Measurements from ENCODE around the gene SYCE3. TPM values are rescaled to one million over a fixed set of nuclear protein-coding genes. Genes with fewer than 3 reads are reported as not detected.

The SYCE3 gene
- total and polyA plus RNA-seq, 9 of the 15 experiments (the other 6 are each of a cell fraction or from before 2014, with no cell fraction given): 0.56 TPM; not detected in 8

DNA sequence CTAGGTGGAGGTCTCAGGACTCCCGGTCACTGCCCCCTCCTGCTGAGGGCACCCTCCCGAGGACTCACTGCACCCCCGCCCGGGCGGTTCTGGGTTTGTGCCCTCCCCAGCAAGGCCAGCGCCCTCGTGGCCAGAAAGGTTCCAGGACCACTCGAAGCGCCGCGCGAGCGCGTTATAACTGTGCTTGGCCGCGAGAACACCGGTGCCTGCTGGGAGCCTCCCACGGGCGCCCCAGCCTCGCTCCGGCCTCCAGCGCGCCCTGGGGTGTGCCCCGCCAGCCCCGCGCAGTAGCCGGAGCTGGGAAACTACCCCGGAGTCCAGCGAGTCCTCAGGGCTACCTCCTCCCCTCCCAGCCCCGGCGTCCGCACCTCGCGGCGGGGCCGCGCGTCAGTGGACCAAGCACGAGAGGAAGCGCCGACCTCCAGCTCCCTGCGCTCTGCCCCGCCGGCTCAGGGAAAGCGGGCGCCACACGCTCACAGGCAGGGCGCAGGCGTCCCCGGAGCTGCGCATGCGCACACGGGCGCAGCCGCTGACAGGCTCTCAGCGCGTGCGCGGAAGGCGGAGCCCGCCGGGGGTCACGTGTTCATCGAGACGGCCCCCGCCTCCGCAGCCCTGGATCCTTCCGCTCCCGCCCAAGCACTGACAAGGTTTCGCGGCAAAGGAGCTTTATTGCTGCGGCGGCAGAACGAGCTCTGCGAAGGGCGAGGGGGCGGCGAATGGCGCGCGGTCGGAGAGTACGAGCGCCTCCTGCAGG is 37.4 kb downstream of the SYCE3 start, which contains the start of gene SCO2 (continued):
- TF ChIP-seq, protein P1, sequence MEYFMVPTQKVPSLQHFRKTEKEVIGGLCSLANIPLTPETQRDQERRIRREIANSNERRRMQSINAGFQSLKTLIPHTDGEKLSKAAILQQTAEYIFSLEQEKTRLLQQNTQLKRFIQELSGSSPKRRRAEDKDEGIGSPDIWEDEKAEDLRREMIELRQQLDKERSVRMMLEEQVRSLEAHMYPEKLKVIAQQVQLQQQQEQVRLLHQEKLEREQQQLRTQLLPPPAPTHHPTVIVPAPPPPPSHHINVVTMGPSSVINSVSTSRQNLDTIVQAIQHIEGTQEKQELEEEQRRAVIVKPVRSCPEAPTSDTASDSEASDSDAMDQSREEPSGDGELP (CRISPR knock-in tag; IDR thresholded peaks at IDR 0.05; ENCODE audit: borderline replicate concordance): peak; percentile 71
- no peak for TF ChIP-seq TSC22D4 (tag; IDR thresholded peaks at IDR 0.05)
- TF ChIP-seq BRCA1 (IDR thresholded peaks at IDR 0.05): no peak
- no peak for TF ChIP-seq BRCA1 (CRISPR knock-in tag; IDR thresholded peaks at IDR 0.05)
- no peak for TF ChIP-seq GATAD2B (IDR thresholded peaks at IDR 0.05; ENCODE audit: borderline replicate concordance)

DNA sequence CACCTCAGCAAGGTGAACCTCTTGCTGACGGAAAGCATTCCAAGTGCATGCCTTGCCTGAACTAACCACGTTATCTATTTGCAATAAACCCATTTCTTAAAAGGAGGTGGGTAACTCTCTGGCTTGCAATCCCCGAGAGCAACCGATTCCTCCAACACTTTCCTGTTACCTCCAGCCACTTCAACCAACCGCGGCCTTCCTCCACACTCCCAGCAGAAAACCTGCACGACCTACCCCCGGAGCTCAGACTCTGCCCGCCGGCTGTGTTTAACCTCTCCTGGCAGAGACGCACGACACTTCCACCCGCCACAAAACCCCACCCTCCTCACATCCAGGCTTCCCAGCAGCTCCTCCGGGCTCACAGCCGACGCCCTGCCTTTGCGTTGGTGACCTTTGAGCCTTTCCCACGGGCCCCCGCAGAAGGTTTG is 38.0 kb downstream of the SYCE3 start:
- peaks cover 40% of the 10 kb centered on the region; the same call in 1 of the 3 replicates for H3K36me3 ChIP-seq (ENCODE audit: control insufficient read depth, insufficient read depth, low read length)
- TF ChIP-seq ZNF696 (CRISPR knock-in tag; conservative IDR thresholded peaks at IDR 0.05): no peak
- TF ChIP-seq, protein P2, sequence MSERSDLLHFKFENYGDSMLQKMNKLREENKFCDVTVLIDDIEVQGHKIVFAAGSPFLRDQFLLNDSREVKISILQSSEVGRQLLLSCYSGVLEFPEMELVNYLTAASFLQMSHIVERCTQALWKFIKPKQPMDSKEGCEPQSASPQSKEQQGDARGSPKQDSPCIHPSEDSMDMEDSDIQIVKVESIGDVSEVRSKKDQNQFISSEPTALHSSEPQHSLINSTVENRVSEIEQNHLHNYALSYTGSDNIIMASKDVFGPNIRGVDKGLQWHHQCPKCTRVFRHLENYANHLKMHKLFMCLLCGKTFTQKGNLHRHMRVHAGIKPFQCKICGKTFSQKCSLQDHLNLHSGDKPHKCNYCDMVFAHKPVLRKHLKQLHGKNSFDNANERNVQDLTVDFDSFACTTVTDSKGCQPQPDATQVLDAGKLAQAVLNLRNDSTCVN (CRISPR knock-in tag; IDR thresholded peaks at IDR 0.05): 0 out of 2 replicates have a peak, but pooled peaks have one; percentile 5
- TF ChIP-seq MCM2 (IDR thresholded peaks at IDR 0.05; ENCODE audit: low read depth): no peak
- no peak for TF ChIP-seq MEF2A (IDR thresholded peaks at IDR 0.05; ENCODE audit: control insufficient read depth, low read depth, low read length)
- TF ChIP-seq HCFC1 (IDR thresholded peaks at IDR 0.05; ENCODE audit: low read depth, low read length): no peak
- TF ChIP-seq, protein P3, sequence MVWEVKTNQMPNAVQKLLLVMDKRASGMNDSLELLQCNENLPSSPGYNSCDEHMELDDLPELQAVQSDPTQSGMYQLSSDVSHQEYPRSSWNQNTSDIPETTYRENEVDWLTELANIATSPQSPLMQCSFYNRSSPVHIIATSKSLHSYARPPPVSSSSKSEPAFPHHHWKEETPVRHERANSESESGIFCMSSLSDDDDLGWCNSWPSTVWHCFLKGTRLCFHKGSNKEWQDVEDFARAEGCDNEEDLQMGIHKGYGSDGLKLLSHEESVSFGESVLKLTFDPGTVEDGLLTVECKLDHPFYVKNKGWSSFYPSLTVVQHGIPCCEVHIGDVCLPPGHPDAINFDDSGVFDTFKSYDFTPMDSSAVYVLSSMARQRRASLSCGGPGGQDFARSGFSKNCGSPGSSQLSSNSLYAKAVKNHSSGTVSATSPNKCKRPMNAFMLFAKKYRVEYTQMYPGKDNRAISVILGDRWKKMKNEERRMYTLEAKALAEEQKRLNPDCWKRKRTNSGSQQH (CRISPR knock-in tag; IDR thresholded peaks at IDR 0.05): 0 out of 2 replicates have a peak, but pooled peaks have one; percentile 36
- TF ChIP-seq SUPT5H (IDR thresholded peaks at IDR 0.05): 0 out of 2 replicates have a peak, but pooled peaks have one; percentile 50
- TF ChIP-seq ZNF24 (IDR thresholded peaks at IDR 0.05): no peak
- no peak for TF ChIP-seq FOXP1 (CRISPR knock-in tag; IDR thresholded peaks at IDR 0.05)
- TF ChIP-seq ZKSCAN1 (IDR thresholded peaks at IDR 0.05; ENCODE audit: low read depth, low read length): no peak
- peak; percentile 13 for TF ChIP-seq KDM5B (IDR thresholded peaks at IDR 0.05; ENCODE audit: insufficient replicate concordance, low read depth, low read length)
- no peak for TF ChIP-seq ADNP (tag; IDR thresholded peaks at IDR 0.05)
- 2% methylated on average over 15 of the region's 19 CpGs for WGBS (ENCODE audit: insufficient coverage, low coverage, missing lambda C conversion rate)
- H3K79me2 ChIP-seq (ENCODE audit: control insufficient read depth, insufficient read depth, low read length): peaks cover 34% of the 10 kb centered on the region
- BruUV-seq (replicated peaks): no TSS peak
- peak overlapping the region; percentile 88 for H3K4me2 ChIP-seq (ENCODE audit: insufficient read depth, low read length)
- no peak for DNase-seq (ENCODE audit: extremely low read depth in 1 of 4, low spot score in 3 of 4)
- peak; percentile 5; the same call in 2 of the 3 replicates for ATAC-seq
- no peak overlapping the region for H2AFZ ChIP-seq (ENCODE audit: low read depth, low read length)
- POLR2A ChIA-PET: interaction anchor here (0.6 to 5.3 kb wide), 6 partner anchors 14 to 282 kb away, joined by 3 to 65 read pairs (median 4); partner anchors contain the start of genes CHKB, KLHDC7B, LMF2 and NCAPH2
- H3K27ac ChIP-seq (ENCODE audit: extremely low read depth, low read depth, low read length): peak overlapping the region; percentile 89
- H3K4me3 ChIP-seq: peak overlapping the region; percentile 71
- FAIRE-seq: no peak
- peaks cover 12% of the 10 kb centered on the region; the same call in 1 of the 2 replicates for H4K20me1 ChIP-seq (replicated peaks; ENCODE audit: control insufficient read depth, insufficient read depth, low read length)
- intact Hi-C loops (cut with micrococcal nuclease): loop anchor here (5.0 kb wide), 1 partner anchor 38 kb away; the partner anchor contains the start of gene SYCE3
- H3K9ac ChIP-seq (ENCODE audit: insufficient read depth in 1 of 2, low read depth in 2 of 2, low read length in 2 of 2): peak overlapping the region; percentile 86 to 96
- no peaks in the 10 kb centered on the region for H3K27me3 ChIP-seq (ENCODE audit: control insufficient read depth in 2 of 2, insufficient read depth in 2 of 2, low read length in 2 of 2)
- CTCF ChIA-PET (ENCODE audit: low intra/inter-chr PET ratio): no interaction called here
- no peaks in the 10 kb centered on the region for H3K9me3 ChIP-seq (replicated peaks; ENCODE audit: control insufficient read depth, insufficient read depth, low read depth, low read length)
- H3K4me1 ChIP-seq (replicated peaks in 1 of 2; ENCODE audit: control insufficient read depth in 2 of 2, insufficient read depth in 2 of 2, low read length in 2 of 2): peaks cover 8 to 58% of the 10 kb centered on the region in 2 experiments; a peak in 4 of 5 replicates
- in situ Hi-C loops (cut with MboI): loop anchor here (5.0 kb wide), 1 partner anchor 43 kb away; no protein-coding TSS in a partner anchor
- no peaks in the 10 kb centered on the region for H3K9me1 ChIP-seq (ENCODE audit: control insufficient read depth, insufficient read depth, low read length)

Measured in K562 (cell line).